Keratinocyte (primary cell): ENCODE results near the gene S100A14. TPM values are rescaled to one million over a fixed set of nuclear protein-coding genes. Genes with fewer than 3 reads are reported as not detected.
A peak's percentile ranks its signal among the peaks of the same experiment; 100 is the strongest.

Experiments
- DNase-seq: peaks from one replicate; pipeline ENCODE4 v3.0.0-alpha.2; 2011; ENCODE audit warnings: low read depth, missing footprints, low spot score
- FAIRE-seq: peaks from 2 replicates; lab custom pipeline; 2011; peaks lifted over from hg19 to GRCh38; lab: Jason Lieb, UNC
- H2AFZ ChIP-seq: 2 replicates; pipeline ENCODE4 v1.6.0; 2012; ENCODE audit warnings: low read length, control low read depth, inconsistent platforms; ENCODE audit not compliant: control insufficient read depth
- H3K27ac ChIP-seq: 2 replicates; pipeline ENCODE4 v1.5.1; 2011; ENCODE audit warnings: low read length; ENCODE audit not compliant: control insufficient read depth, insufficient read depth
- H3K27me3 ChIP-seq: 3 replicates; pipeline ENCODE4 v1.6.0; 2011; ENCODE audit warnings: low read length; ENCODE audit not compliant: control insufficient read depth, insufficient read depth; ENCODE audit errors: extremely low read depth
- H3K36me3 ChIP-seq, 2 experiments: 2 replicates in 1 of 2; 3 replicates in 1 of 2; pipeline ENCODE4 v1.5.1; 2011; ENCODE audit warnings: low read length in 2 of 2, mild to moderate bottlenecking in 1 of 2; ENCODE audit not compliant: control insufficient read depth in 2 of 2, insufficient read depth in 2 of 2; ENCODE audit errors: extremely low read depth in 1 of 2
- H3K4me1 ChIP-seq: 3 replicates; pipeline ENCODE4 v1.5.1; 2011; ENCODE audit warnings: low read length; ENCODE audit not compliant: control insufficient read depth, insufficient read depth; ENCODE audit errors: extremely low read depth
- H3K4me2 ChIP-seq: 3 replicates; pipeline ENCODE4 v1.6.0; 2011; ENCODE audit warnings: low read depth, low read length; ENCODE audit not compliant: control insufficient read depth, insufficient read depth; ENCODE audit errors: extremely low read depth
- H3K4me3 ChIP-seq, 3 experiments: fragments of 200-600 bp in 1 of 3; sonication (generic) in 1 of 3; 2 replicates in 2 of 3; 3 replicates in 1 of 3; pipeline ENCODE4 v1.5.1; 2011 to 2016; ENCODE audit warnings: low read length in 3 of 3, mild to moderate bottlenecking in 3 of 3, control low read depth in 2 of 3, inconsistent platforms in 1 of 3, low read depth in 1 of 3, mixed read lengths in 1 of 3, mixed run types in 1 of 3, moderate library complexity in 1 of 3; ENCODE audit not compliant: control insufficient read depth in 2 of 3, insufficient read depth in 2 of 3; ENCODE audit errors: extremely low read depth in 1 of 3
- H3K79me2 ChIP-seq: 2 replicates; pipeline ENCODE4 v1.6.0; 2012; ENCODE audit warnings: low read length; ENCODE audit not compliant: control insufficient read depth, insufficient read depth
- H3K9ac ChIP-seq: 3 replicates; pipeline ENCODE4 v1.6.0; 2011; ENCODE audit warnings: low read length; ENCODE audit not compliant: control insufficient read depth, insufficient read depth; ENCODE audit errors: extremely low read depth
- H3K9me1 ChIP-seq: 3 replicates; pipeline ENCODE4 v1.6.0; 2011; ENCODE audit warnings: low read length; ENCODE audit not compliant: control insufficient read depth, insufficient read depth; ENCODE audit errors: extremely low read depth
- H3K9me3 ChIP-seq: 2 replicates; pipeline ENCODE4 v1.5.1; 2012; ENCODE audit warnings: low read depth, low read length; ENCODE audit not compliant: control insufficient read depth
- H4K20me1 ChIP-seq: 3 replicates; pipeline ENCODE4 v1.6.0; 2011; ENCODE audit warnings: low read length; ENCODE audit not compliant: control insufficient read depth, insufficient read depth; ENCODE audit errors: extremely low read depth
- EZH2 ChIP-seq: IDR thresholded peaks from one replicate; pipeline ENCODE4 v1.6.1; 2012; ENCODE audit warnings: inconsistent platforms, mild to moderate bottlenecking, low read length, moderate library complexity
- dilution Hi-C: fragments of 300-500 bp; cut with MboI; formaldehyde crosslinking; loops from one replicate; pipeline ENCODE4 v1.7.0; 2020; ENCODE audit warnings: low sequenced_read_pairs; ENCODE audit not compliant: extremely low pct_ligation_motif_present
- polyA plus RNA-seq, 5 experiments: library from polyadenylated mRNA; depleted of rRNA in 3 of 5; stranded (reverse) in 3 of 5; stranded (forward) in 1 of 5; unstranded in 1 of 5; fragments of >200 nt; gene quantifications; 1 replicate in 1 of 5; 2 replicates in 3 of 5; 3 replicates in 1 of 5; pipeline versions ENCODE4 v1.2.1 to v1.2.3, GENCODE V29; 2011 to 2012; ENCODE audit warnings: missing spikeins in 2 of 5, low read depth in 1 of 5, low replicate concordance in 1 of 5
- TF ChIP-seq, protein P1 (sequence below), 3 experiments: IDR thresholded peaks in 1 of 3; conservative IDR thresholded peaks in 1 of 3; optimal IDR thresholded peaks in 1 of 3; 2 replicates in 2 of 3; 3 replicates in 1 of 3; pipeline versions ENCODE3 to v1.5.1; 2011; ENCODE audit warnings: low read length in 3 of 3, mild to moderate bottlenecking in 3 of 3, moderate library complexity in 2 of 3, control low read depth in 1 of 3, inconsistent platforms in 1 of 3; ENCODE audit not compliant: insufficient read depth in 2 of 3; ENCODE audit errors: extremely low read depth in 1 of 3

Gene S100A14
- polyA plus RNA-seq, 1 donor (not counting 4 experiments of a cell fraction or from before 2014, with no cell fraction given): 1,394 TPM

DNA sequence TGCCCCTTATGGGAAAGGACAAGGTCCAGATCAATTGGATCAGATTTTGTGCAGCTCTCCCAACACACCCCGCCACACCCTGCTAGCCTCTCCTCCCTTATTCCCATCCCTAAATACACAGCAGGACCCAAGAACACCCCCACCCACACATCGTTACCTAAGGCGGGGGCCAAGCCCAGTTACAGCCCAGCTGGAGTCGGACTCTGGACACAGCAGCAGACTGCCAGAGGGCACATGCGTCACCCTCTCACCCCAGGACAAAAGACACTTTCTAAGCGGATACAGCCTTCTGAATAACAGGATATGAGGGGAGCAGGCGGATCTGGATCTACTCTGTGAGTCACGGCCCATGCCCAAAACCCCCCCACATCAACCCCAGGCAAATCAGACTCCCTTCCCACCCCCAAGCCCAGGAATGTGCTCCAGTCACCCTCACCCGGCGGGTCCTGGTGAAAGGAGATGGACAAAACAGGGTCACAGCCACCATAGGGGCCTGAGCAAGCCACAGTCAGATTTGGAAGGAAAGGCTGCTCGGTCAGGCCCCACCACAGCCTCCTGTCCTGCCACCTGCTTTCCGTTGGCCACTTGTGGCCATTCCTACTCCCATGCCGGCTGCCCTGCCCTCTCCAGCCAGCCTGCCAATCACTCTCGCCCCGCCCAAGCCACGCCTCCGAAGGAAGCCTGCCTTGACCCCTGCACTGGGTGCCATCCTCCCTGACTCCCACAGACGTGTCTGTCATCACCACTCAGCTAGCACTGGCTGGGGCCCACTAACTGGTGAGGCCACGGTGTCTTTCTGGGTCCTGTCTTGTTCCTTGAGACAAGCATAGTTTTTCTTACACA is 7.2 kb downstream of the S100A14 start:
- H3K4me3 ChIP-seq: peak overlapping the region; percentile 55 to 98 (median 90)
- H3K9ac ChIP-seq: peak overlapping the region; percentile 99
- H3K9me3 ChIP-seq: no peaks in the 10 kb centered on the region
- no peaks in the 10 kb centered on the region for H3K27me3 ChIP-seq
- TF ChIP-seq EZH2: no peak
- TF ChIP-seq, protein P1, sequence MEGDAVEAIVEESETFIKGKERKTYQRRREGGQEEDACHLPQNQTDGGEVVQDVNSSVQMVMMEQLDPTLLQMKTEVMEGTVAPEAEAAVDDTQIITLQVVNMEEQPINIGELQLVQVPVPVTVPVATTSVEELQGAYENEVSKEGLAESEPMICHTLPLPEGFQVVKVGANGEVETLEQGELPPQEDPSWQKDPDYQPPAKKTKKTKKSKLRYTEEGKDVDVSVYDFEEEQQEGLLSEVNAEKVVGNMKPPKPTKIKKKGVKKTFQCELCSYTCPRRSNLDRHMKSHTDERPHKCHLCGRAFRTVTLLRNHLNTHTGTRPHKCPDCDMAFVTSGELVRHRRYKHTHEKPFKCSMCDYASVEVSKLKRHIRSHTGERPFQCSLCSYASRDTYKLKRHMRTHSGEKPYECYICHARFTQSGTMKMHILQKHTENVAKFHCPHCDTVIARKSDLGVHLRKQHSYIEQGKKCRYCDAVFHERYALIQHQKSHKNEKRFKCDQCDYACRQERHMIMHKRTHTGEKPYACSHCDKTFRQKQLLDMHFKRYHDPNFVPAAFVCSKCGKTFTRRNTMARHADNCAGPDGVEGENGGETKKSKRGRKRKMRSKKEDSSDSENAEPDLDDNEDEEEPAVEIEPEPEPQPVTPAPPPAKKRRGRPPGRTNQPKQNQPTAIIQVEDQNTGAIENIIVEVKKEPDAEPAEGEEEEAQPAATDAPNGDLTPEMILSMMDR (optimal IDR thresholded peaks at IDR 0.05 in 1 of 3, IDR thresholded peaks at IDR 0.05 in 1 of 3, conservative IDR thresholded peaks at IDR 0.05 in 1 of 3; ENCODE audit: extremely low read depth in 1 of 3, insufficient read depth in 2 of 3, low read length in 3 of 3): no peak
- dilution Hi-C loops: no loop called here
- FAIRE-seq (peak; percentile 65), DNase-seq (no peak)
- H3K9me1 ChIP-seq: no peaks in the 10 kb centered on the region
- peak overlapping the region; percentile 81 for H3K27ac ChIP-seq
- H3K36me3 ChIP-seq: peaks cover 25 to 50% of the 10 kb centered on the region in 2 experiments
- H2AFZ ChIP-seq: no peak overlapping the region
- peaks cover 57% of the 10 kb centered on the region for H3K79me2 ChIP-seq
- H3K4me2 ChIP-seq: peak overlapping the region; percentile 98
- peaks cover 5% of the 10 kb centered on the region for H4K20me1 ChIP-seq
- peaks cover 35% of the 10 kb centered on the region for H3K4me1 ChIP-seq

DNA sequence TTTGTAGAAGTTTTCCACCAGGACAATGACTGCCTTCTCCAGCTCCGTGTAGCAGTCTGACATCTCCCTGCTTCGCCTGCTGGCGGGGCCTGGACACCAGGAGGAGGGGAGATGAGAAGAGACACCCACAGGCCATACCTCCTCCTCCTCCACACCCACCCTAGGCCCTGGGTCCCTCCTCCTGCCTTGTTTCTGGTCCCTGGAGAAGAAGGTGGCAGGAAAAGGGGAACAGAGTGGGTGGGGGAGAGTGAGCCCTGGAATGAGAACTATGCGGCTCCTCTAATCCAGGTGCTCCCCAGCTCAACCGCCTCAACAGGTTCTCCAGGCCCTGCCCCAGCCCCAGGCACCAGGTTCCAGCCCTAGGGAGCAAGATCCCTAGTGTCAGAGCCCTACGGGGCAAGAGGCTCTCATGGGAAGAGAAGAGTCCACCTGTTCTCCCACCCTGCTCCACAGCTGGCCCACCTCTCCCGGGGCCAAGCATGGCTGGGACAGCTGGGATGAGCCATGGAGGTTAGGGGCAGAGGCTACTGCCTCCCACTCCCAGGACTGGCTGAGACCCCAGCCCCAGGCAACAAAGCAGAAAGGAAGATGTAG is 7.9 kb downstream of the S100A14 start:
- Histone ChIP-seq H3K9ac (peak overlapping the region; percentile 99), H3K4me1 (peaks cover 28% of the 10 kb centered on the region), H3K4me2 (peak overlapping the region; percentile 98), H3K9me3 (no peaks in the 10 kb centered on the region), H3K27me3 (no peaks in the 10 kb centered on the region), H2AFZ (no peak overlapping the region), H3K79me2 (peaks cover 51% of the 10 kb centered on the region), H3K4me3 (peak overlapping the region; percentile 55 to 98 (median 90)), H3K27ac (peak overlapping the region; percentile 81), H3K36me3 (peaks cover 27 to 49% of the 10 kb centered on the region in 2 experiments), H4K20me1 (peaks cover 5% of the 10 kb centered on the region), H3K9me1 (no peaks in the 10 kb centered on the region)
- dilution Hi-C loops: no loop called here
- TF ChIP-seq, protein P1 (optimal IDR thresholded peaks at IDR 0.05 in 1 of 3, IDR thresholded peaks at IDR 0.05 in 1 of 3, conservative IDR thresholded peaks at IDR 0.05 in 1 of 3; ENCODE audit: extremely low read depth in 1 of 3, insufficient read depth in 2 of 3, low read length in 3 of 3): no peak
- no peak for TF ChIP-seq EZH2
- DNase-seq (no peak), FAIRE-seq (peak; percentile 9)
